Upper lobe of left lung (tissue), 6 donors: ENCODE data around the gene RASGRF1. TPM values are rescaled to one million over a fixed set of nuclear protein-coding genes. Genes with fewer than 3 reads are reported as not detected.

Experiments used
- ATAC-seq, 2 donors: fragments of 200-7000 bp; cut with Tn5 transposase; one replicate each; pipeline ENCODE4 v1.9.1; 2022; ENCODE audit warnings: mild to moderate bottlenecking in 2 of 2, moderate library complexity in 2 of 2; ENCODE audit not compliant: low FRiP score in 2 of 2
- DNase-seq, 2 donors: peaks; one replicate each; pipeline ENCODE4 v3.0.0-alpha.2; 2019 to 2020
- H3K27ac ChIP-seq, 4 donors: fragments of 200-600 bp; sonication (generic); one replicate each; pipeline ENCODE4 v1.5.1; 2016 to 2019
- H3K27me3 ChIP-seq, 4 donors: fragments of 200-600 bp; sonication (generic); one replicate each; pipeline ENCODE4 v1.5.1; 2017 to 2019
- H3K36me3 ChIP-seq, 4 donors: fragments of 200-600 bp; sonication (generic); one replicate each; pipeline ENCODE4 v1.5.1; 2016 to 2019
- H3K4me1 ChIP-seq, 4 donors: fragments of 200-600 bp; sonication (generic); one replicate each; pipeline ENCODE4 v1.5.1; 2018 to 2019
- H3K4me3 ChIP-seq, 4 donors: fragments of 200-600 bp; sonication (generic); one replicate each; pipeline ENCODE4 v1.5.1; 2017 to 2019; ENCODE audit warnings: mild to moderate bottlenecking in 2 of 4, moderate library complexity in 1 of 4
- H3K9me3 ChIP-seq, 4 donors: fragments of 200-600 bp; sonication (generic); one replicate each; pipeline ENCODE4 v1.5.1; 2018 to 2019
- CTCF ChIP-seq, 6 experiments: fragments of 450-650 bp in 4 of 6; fragments of 200-600 bp in 2 of 6; sonication (generic) in 2 of 6; IDR thresholded peaks; one replicate each; pipeline ENCODE4 v1.5.1; 2016 to 2019; ENCODE audit warnings: antibody characterized with exemption in 6 of 6
- EP300 ChIP-seq, 4 donors: sonication (generic); formaldehyde crosslinking; IDR thresholded peaks; one replicate each; pipeline ENCODE4 v1.5.1; 2017; ENCODE audit warnings: antibody characterized with exemption in 4 of 4, control low read depth in 2 of 4
- POLR2A ChIP-seq, 4 donors: fragments of 450-650 bp; IDR thresholded peaks; one replicate each; pipeline ENCODE4 v1.5.1; 2016 to 2017; ENCODE audit warnings: antibody characterized with exemption in 4 of 4, mild to moderate bottlenecking in 2 of 4
- POLR2AphosphoS5 ChIP-seq, 2 donors: sonication (generic); formaldehyde crosslinking; IDR thresholded peaks; one replicate each; pipeline ENCODE4 v1.5.1; 2017; ENCODE audit warnings: antibody characterized with exemption in 2 of 2
- WGBS, 2 donors: methylation state at CpG; one replicate each; pipeline ENCODE4 v1.1.5; 2017 to 2018; 5-methylcytosine and 5-hydroxymethylcytosine counted together
- total RNA-seq, 6 donors: library from RNA; depleted of rRNA in 4 of 6; stranded (reverse); fragments of >200 nt in 4 of 6; gene quantifications; one replicate each; pipeline versions ENCODE4 v1.1.0 to v1.2.1, GENCODE V29; 2016 to 2021
- donor health status: DM: no; HTN: no; CAD: no; lungs with moderate emphysema.
- donor health status: DM: no; HTN: yes; CAD: no; lungs with severe emphysema.

Gene RASGRF1
- total RNA-seq, 6 donors from 2014 or later = 27.2 to 64.6 (median 54.7) TPM

GRCh38 chr15:79034284-79034683 is 56.3 kb downstream of the RASGRF1 start:
- H3K27ac ChIP-seq = no peak overlapping the region
- ATAC-seq (no peak), DNase-seq (no peak)
- H3K4me1 ChIP-seq = no peaks in the 10 kb centered on the region
- no peak overlapping the region for H3K4me3 ChIP-seq
- H3K27me3 ChIP-seq = no peaks in the 10 kb centered on the region
- no peak for TF ChIP-seq EP300 (IDR thresholded peaks at IDR 0.05)
- no peak for TF ChIP-seq POLR2AphosphoS5 (IDR thresholded peaks at IDR 0.05)
- TF ChIP-seq CTCF (IDR thresholded peaks at IDR 0.05) = no peak
- no peak for TF ChIP-seq POLR2A (IDR thresholded peaks at IDR 0.05)
- no peaks in the 10 kb centered on the region for H3K9me3 ChIP-seq
- 93 to 94% methylated on average over 1 of the region's 1 CpG for WGBS, 2 donors
- no peaks in the 10 kb centered on the region for H3K36me3 ChIP-seq

GRCh38 chr15:79032656-79033055 is 57.9 kb downstream of the RASGRF1 start:
- no peak overlapping the region for H3K4me3 ChIP-seq
- no peaks in the 10 kb centered on the region for H3K27me3 ChIP-seq
- no peak for TF ChIP-seq POLR2AphosphoS5 (IDR thresholded peaks at IDR 0.05)
- no peak for TF ChIP-seq EP300 (IDR thresholded peaks at IDR 0.05)
- no peak for TF ChIP-seq POLR2A (IDR thresholded peaks at IDR 0.05)
- no peak for TF ChIP-seq CTCF (IDR thresholded peaks at IDR 0.05)
- WGBS, 2 donors = 34 to 46% methylated on average over 6 of the region's 6 CpGs
- no peak overlapping the region for H3K27ac ChIP-seq
- ATAC-seq = peak in 1 of 2 donors; percentile 4
- H3K4me1 ChIP-seq = no peaks in the 10 kb centered on the region
- H3K36me3 ChIP-seq = no peaks in the 10 kb centered on the region
- H3K9me3 ChIP-seq = no peaks in the 10 kb centered on the region
- peak in 1 of 2 donors; percentile 33 for DNase-seq

- no peaks in the 10 kb centered on the region for H3K4me1 ChIP-seq
- TF ChIP-seq POLR2A (IDR thresholded peaks at IDR 0.05) (no peak), POLR2AphosphoS5 (IDR thresholded peaks at IDR 0.05) (no peak), CTCF (IDR thresholded peaks at IDR 0.05) (no peak), EP300 (IDR thresholded peaks at IDR 0.05) (no peak)
- no peaks in the 10 kb centered on the region for H3K9me3 ChIP-seq
- WGBS, 2 donors = 95% methylated on average over 12 of the region's 12 CpGs; no CpG with 5 or more reads in 1 of the 2 donors
- no peak overlapping the region for H3K4me3 ChIP-seq
- H3K27me3 ChIP-seq = no peaks in the 10 kb centered on the region
- DNase-seq = peak in 1 of 2 donors; percentile 50
- H3K36me3 ChIP-seq = no peaks in the 10 kb centered on the region
- peak in 1 of 2 donors; percentile 13 for ATAC-seq
- H3K27ac ChIP-seq = no peak overlapping the region
Measured at GRCh38 chr15:79031821-79032220, 58.8 kb downstream of the RASGRF1 start.

GRCh38 chr15:79031201-79031600 is 59.4 kb downstream of the RASGRF1 start:
- Histone ChIP-seq H3K4me3 (no peak overlapping the region), H3K9me3 (no peaks in the 10 kb centered on the region), H3K27me3 (no peaks in the 10 kb centered on the region), H3K36me3 (no peaks in the 10 kb centered on the region), H3K4me1 (no peaks in the 10 kb centered on the region), H3K27ac (no peak overlapping the region)
- 83 to 93% methylated on average over 8 to 9 of the region's 9 CpGs for WGBS, 2 donors
- TF ChIP-seq POLR2AphosphoS5 (IDR thresholded peaks at IDR 0.05) = no peak
- DNase-seq (no peak), ATAC-seq (no peak)

- Histone ChIP-seq H3K4me3 (no peak overlapping the region), H3K4me1 (no peaks in the 10 kb centered on the region), H3K9me3 (no peaks in the 10 kb centered on the region), H3K36me3 (no peaks in the 10 kb centered on the region), H3K27ac (no peak overlapping the region), H3K27me3 (no peaks in the 10 kb centered on the region)
- no peak for DNase-seq
- WGBS, 2 donors = 91 to 92% methylated on average over 4 of the region's 4 CpGs
- no peak for ATAC-seq
- no peak for TF ChIP-seq POLR2A (IDR thresholded peaks at IDR 0.05)
- TF ChIP-seq CTCF (IDR thresholded peaks at IDR 0.05) = no peak
- no peak for TF ChIP-seq EP300 (IDR thresholded peaks at IDR 0.05)
- TF ChIP-seq POLR2AphosphoS5 (IDR thresholded peaks at IDR 0.05) = no peak
Measured at GRCh38 chr15:79030470-79030869, 60.1 kb downstream of the RASGRF1 start.
